Astrocyte (in vitro differentiated cells and primary cell): Measurements from ENCODE around the gene BORCS5. TPM values are rescaled to one million over a fixed set of nuclear protein-coding genes. Genes with fewer than 3 reads are reported as not detected.

Experiments
- DNase-seq: peaks from one replicate; pipeline ENCODE4 v3.0.0-alpha.2; 2010; ENCODE audit warnings: low read depth
- FAIRE-seq: peaks from 2 replicates; lab custom pipeline; 2011; peaks lifted over from hg19 to GRCh38; lab: Jason Lieb, UNC
- H2AFZ ChIP-seq: 2 replicates; pipeline ENCODE4 v1.6.0; 2012; ENCODE audit warnings: low read depth, low read length, inconsistent platforms
- H3K27ac ChIP-seq: 2 replicates; pipeline ENCODE4 v1.5.1; 2011; ENCODE audit warnings: low read depth, low read length, inconsistent platforms
- H3K27me3 ChIP-seq: 2 replicates; pipeline ENCODE4 v1.6.0; 2011; ENCODE audit warnings: low read length, inconsistent platforms; ENCODE audit not compliant: insufficient read depth
- H3K36me3 ChIP-seq: 2 replicates; pipeline ENCODE4 v1.5.1; 2011; ENCODE audit warnings: low read length, inconsistent platforms; ENCODE audit not compliant: insufficient read depth
- H3K4me1 ChIP-seq: 2 replicates; pipeline ENCODE4 v1.5.1; 2011; ENCODE audit warnings: low read length, inconsistent platforms; ENCODE audit not compliant: insufficient read depth
- H3K4me2 ChIP-seq: 2 replicates; pipeline ENCODE4 v1.6.0; 2012; ENCODE audit warnings: low read length, inconsistent platforms
- H3K4me3 ChIP-seq: 2 replicates; pipeline ENCODE4 v1.5.1; 2011; ENCODE audit warnings: low read depth, mild to moderate bottlenecking, low read length, inconsistent platforms; ENCODE audit not compliant: insufficient read depth
- H3K79me2 ChIP-seq: 2 replicates; pipeline ENCODE4 v1.6.0; 2012; ENCODE audit warnings: mild to moderate bottlenecking, low read length, inconsistent platforms; ENCODE audit not compliant: insufficient read depth
- H3K9ac ChIP-seq: 2 replicates; pipeline ENCODE4 v1.6.0; 2012; ENCODE audit warnings: mild to moderate bottlenecking, low read length, inconsistent platforms
- H3K9me3 ChIP-seq: 2 replicates; pipeline ENCODE4 v1.5.1; 2012; ENCODE audit warnings: low read depth, mild to moderate bottlenecking, low read length, inconsistent platforms; ENCODE audit not compliant: insufficient read depth
- H4K20me1 ChIP-seq: 2 replicates; pipeline ENCODE4 v1.6.0; 2012; ENCODE audit warnings: low read length, inconsistent platforms; ENCODE audit not compliant: insufficient read depth
- H3K27ac Mint-ChIP-seq: one replicate; pipeline ENCODE4 v1.8.0; 2021; ENCODE audit warnings: mild to moderate bottlenecking, mixed read lengths; ENCODE audit not compliant: unreplicated experiment
- H3K27me3 Mint-ChIP-seq: one replicate; pipeline ENCODE4 v1.8.0; 2021; ENCODE audit warnings: low read depth, mixed read lengths; ENCODE audit not compliant: unreplicated experiment
- H3K36me3 Mint-ChIP-seq: one replicate; pipeline ENCODE4 v1.8.0; 2021; ENCODE audit warnings: low read depth, mixed read lengths; ENCODE audit not compliant: unreplicated experiment
- H3K4me1 Mint-ChIP-seq: one replicate; pipeline ENCODE4 v1.8.0; 2021; ENCODE audit warnings: low read depth, mixed read lengths; ENCODE audit not compliant: unreplicated experiment
- H3K4me3 Mint-ChIP-seq: one replicate; pipeline ENCODE4 v1.8.0; 2021; ENCODE audit warnings: mild to moderate bottlenecking, moderate library complexity, mixed read lengths; ENCODE audit not compliant: unreplicated experiment
- H3K9me3 Mint-ChIP-seq: one replicate; pipeline ENCODE4 v1.8.0; 2021; ENCODE audit warnings: mild to moderate bottlenecking, mixed read lengths; ENCODE audit not compliant: unreplicated experiment
- EZH2 ChIP-seq: IDR thresholded peaks from 2 replicates; pipeline ENCODE4 v1.6.1; 2012; ENCODE audit warnings: mild to moderate bottlenecking, low read length, inconsistent platforms; ENCODE audit not compliant: insufficient read depth
- total RNA-seq: library from RNA; stranded (reverse); gene quantifications from 2 replicates; pipeline ENCODE4 v1.2.1, GENCODE V29; 2021
- TF ChIP-seq, protein P1 (sequence below): IDR thresholded peaks from 2 replicates; pipeline ENCODE4 v1.5.1; 2011; ENCODE audit warnings: low read depth, mild to moderate bottlenecking, inconsistent platforms, low read length, moderate library complexity; ENCODE audit not compliant: insufficient read depth

The BORCS5 gene
- total RNA-seq, 1 donor from 2014 or later: 8.1 TPM

GRCh38 chr12:12338527-12339168, 18.2 kb upstream of the BORCS5 start:
- H3K36me3 ChIP-seq: no peaks in the 10 kb centered on the region
- Mint-ChIP-seq H3K27ac (no peak overlapping the region), H3K4me3 (no peak overlapping the region), H3K36me3 (no peaks in the 10 kb centered on the region), H3K27me3 (no peaks in the 10 kb centered on the region), H3K4me1 (peaks cover 3% of the 10 kb centered on the region), H3K9me3 (no peaks in the 10 kb centered on the region)
- H3K9me3 ChIP-seq: no peaks in the 10 kb centered on the region
- H3K79me2 ChIP-seq: no peaks in the 10 kb centered on the region
- no peak overlapping the region for H3K9ac ChIP-seq
- H3K4me1 ChIP-seq: peaks cover 14% of the 10 kb centered on the region
- no peaks in the 10 kb centered on the region for H4K20me1 ChIP-seq
- FAIRE-seq (no peak), DNase-seq (peak; percentile 54)
- peak overlapping the region; percentile 56 for H3K4me2 ChIP-seq
- H2AFZ ChIP-seq: peak overlapping the region; percentile 49
- no peak for TF ChIP-seq EZH2
- TF ChIP-seq, protein P1, sequence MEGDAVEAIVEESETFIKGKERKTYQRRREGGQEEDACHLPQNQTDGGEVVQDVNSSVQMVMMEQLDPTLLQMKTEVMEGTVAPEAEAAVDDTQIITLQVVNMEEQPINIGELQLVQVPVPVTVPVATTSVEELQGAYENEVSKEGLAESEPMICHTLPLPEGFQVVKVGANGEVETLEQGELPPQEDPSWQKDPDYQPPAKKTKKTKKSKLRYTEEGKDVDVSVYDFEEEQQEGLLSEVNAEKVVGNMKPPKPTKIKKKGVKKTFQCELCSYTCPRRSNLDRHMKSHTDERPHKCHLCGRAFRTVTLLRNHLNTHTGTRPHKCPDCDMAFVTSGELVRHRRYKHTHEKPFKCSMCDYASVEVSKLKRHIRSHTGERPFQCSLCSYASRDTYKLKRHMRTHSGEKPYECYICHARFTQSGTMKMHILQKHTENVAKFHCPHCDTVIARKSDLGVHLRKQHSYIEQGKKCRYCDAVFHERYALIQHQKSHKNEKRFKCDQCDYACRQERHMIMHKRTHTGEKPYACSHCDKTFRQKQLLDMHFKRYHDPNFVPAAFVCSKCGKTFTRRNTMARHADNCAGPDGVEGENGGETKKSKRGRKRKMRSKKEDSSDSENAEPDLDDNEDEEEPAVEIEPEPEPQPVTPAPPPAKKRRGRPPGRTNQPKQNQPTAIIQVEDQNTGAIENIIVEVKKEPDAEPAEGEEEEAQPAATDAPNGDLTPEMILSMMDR: no peak
- no peak overlapping the region for H3K27ac ChIP-seq
- no peak overlapping the region for H3K4me3 ChIP-seq
- no peaks in the 10 kb centered on the region for H3K27me3 ChIP-seq

DNA sequence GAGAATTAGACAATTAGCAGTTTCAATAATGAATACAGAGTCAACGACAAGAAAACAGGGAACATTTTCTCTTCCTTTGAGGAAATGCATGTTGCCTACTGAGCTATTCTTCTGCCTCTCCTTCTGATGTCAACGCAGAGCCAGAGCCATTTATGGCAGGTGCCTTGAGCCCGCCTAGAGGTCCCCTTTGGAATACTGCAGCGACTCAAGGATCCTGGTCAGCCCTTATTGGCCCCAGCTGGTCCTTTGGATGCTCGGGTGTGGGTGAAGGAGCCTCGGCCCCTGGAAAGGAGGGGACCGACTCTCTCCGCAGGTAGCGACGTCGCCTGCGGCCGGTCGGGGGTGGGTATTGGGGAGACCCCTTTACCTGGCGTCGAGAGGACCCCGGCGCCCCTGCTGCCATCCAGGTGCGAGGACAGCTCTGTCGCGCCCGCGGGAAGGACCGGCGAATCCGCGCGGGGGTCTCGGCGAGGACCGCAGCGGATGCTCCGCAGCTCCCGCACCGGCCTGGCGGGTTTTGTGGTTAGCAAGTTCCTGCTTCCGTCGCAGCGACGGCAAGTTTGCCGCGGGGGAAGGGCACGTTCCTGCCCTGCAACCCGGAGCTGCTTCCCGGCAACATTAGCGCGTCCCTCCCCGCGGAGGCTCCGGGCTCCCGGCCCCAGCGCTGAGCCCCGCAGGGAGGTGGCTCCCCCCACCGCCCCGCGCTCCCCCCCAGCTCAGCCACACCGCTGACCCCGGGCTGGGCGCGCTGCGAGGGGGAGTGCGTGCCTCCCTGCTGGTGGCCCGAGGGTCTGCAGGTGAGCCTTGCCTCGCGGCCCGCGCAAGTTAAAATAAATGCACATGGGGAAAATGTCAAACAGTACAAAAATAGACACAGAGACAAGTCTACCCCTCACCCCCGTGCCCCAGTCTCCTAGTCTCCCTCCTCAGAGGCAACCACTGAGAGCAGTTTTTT, 6.9 kb upstream of the BORCS5 start, which contains the start of gene MANSC1:
Gene MANSC1, minus strand, starts transcription at position 532 of the 955 bp plus-strand sequence. CDS start 6,928 bp downstream, outside the sequence.
- no peaks in the 10 kb centered on the region for H3K36me3 Mint-ChIP-seq
- no peaks in the 10 kb centered on the region for H3K27me3 Mint-ChIP-seq
- H3K79me2 ChIP-seq: no peaks in the 10 kb centered on the region
- peak within 1 kb of the TSS; percentile 74 for H3K4me3 Mint-ChIP-seq
- H3K27ac Mint-ChIP-seq: no peak within 1 kb of the TSS
- no peak within 1 kb of the TSS for H3K27ac ChIP-seq
- FAIRE-seq (no peak), DNase-seq (no peak)
- no peaks in the 10 kb centered on the region for H3K36me3 ChIP-seq
- H3K9me3 Mint-ChIP-seq: no peaks in the 10 kb centered on the region
- TF ChIP-seq EZH2: no peak
- TF ChIP-seq, protein P1: peak; percentile 9
- H3K9ac ChIP-seq: peak within 1 kb of the TSS; percentile 60
- no peaks in the 10 kb centered on the region for H3K4me1 ChIP-seq
- H3K4me1 Mint-ChIP-seq: no peaks in the 10 kb centered on the region
- H2AFZ ChIP-seq: peak within 1 kb of the TSS; percentile 95
- no peaks in the 10 kb centered on the region for H3K9me3 ChIP-seq
- H3K4me2 ChIP-seq: peak within 1 kb of the TSS; percentile 87
- peak within 1 kb of the TSS; percentile 58 for H3K4me3 ChIP-seq
- H3K27me3 ChIP-seq: no peaks in the 10 kb centered on the region
- no peaks in the 10 kb centered on the region for H4K20me1 ChIP-seq
